ENCODE data around the gene CTAGE1. TPM values are rescaled to one million over a fixed set of nuclear protein-coding genes. Genes with fewer than 3 reads are reported as not detected.
A peak's percentile ranks its signal among the peaks of the same experiment; 100 is the strongest.

CTAGE1 gene
- 0.01 and 0.03 TPM in 2 replicates for polyA plus RNA-seq (2011; rRNA removed)
- not detected in 2 replicates for polyA plus RNA-seq (2012; cell fraction: cytosol; rRNA removed)
- polyA plus RNA-seq (2012; cell fraction: nucleus; rRNA removed) = not detected in 2 replicates
- polyA plus RNA-seq (2017; fragmentation: RNase III; extraction: RNeasy Plus Mini Kit Qiagen cat#74134 plus additional on column Dnase treatment) = 0.03 TPM in 1 of 3 replicates, not detected in the others
- 0.05 TPM in 1 of 2 replicates, not detected in the other for polyA minus RNA-seq (2011; rRNA and poly(A)+ RNA removed)

DNA sequence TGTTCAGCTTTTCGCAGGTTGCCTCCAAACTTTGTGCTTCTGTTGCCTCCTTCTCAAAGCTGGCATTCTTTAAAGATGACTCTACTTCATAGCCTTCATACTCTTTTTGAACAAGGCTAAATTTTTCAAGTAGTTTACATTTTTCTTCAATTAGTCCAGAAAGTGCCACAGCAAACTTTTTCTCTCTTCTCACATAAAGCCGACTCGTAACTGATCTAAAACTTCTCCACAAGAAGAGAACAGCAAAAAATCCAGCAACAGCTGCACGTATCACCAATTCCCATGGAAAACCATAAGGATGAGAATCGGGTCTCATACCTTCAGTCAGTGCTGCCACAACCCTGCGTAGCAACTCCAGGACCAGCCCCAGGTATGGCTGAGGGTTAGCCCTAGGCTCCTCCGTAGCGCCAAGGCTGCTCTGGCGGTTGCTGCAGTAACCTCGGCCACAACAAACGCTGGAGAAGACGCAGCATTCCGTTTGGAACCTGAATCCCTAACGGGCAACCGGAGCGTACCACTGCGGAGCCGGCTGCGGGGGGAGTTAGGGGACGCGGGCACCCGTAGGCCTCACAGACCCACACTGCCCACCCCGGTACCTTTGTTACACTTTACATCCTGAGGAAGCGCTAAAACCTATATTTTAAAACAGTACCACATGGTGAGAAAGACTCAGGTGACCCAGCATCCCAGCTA is at the start of gene CTAGE1:
CTAGE1 (minus strand) TSS at position 420 of the 693 bp plus-strand sequence; CDS start at position 316, 104 bp downstream.
- ChIA-PET CTCF (no interaction called here), POLR2A (no interaction called here)
- Histone ChIP-seq H3K4me3 (no peak within 1 kb of the TSS), H3K4me2 (no peak within 1 kb of the TSS), H3K9me3 (no peaks in the 10 kb centered on the region), H3K27ac (no peak within 1 kb of the TSS), H3K4me1 (no peaks in the 10 kb centered on the region)
- FAIRE-seq (no peak), DNase-seq (ENCODE audit: low read depth in 1 of 2, low spot score in 1 of 2) (no peak), ATAC-seq (no peak)
- 92% methylated on average over 18 of the region's 24 CpGs for WGBS (ENCODE audit: missing lambda C conversion rate)
- TF ChIP-seq KDM1A (IDR thresholded peaks at IDR 0.05; ENCODE audit: low read depth) = no peak
- no peak for TF ChIP-seq CBX8 (IDR thresholded peaks at IDR 0.05)
- no peak for TF ChIP-seq SREBF2 (IDR thresholded peaks at IDR 0.05)
- TF ChIP-seq, protein P1, sequence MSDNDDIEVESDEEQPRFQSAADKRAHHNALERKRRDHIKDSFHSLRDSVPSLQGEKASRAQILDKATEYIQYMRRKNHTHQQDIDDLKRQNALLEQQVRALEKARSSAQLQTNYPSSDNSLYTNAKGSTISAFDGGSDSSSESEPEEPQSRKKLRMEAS (IDR thresholded peaks at IDR 0.05) = no peak

DNA sequence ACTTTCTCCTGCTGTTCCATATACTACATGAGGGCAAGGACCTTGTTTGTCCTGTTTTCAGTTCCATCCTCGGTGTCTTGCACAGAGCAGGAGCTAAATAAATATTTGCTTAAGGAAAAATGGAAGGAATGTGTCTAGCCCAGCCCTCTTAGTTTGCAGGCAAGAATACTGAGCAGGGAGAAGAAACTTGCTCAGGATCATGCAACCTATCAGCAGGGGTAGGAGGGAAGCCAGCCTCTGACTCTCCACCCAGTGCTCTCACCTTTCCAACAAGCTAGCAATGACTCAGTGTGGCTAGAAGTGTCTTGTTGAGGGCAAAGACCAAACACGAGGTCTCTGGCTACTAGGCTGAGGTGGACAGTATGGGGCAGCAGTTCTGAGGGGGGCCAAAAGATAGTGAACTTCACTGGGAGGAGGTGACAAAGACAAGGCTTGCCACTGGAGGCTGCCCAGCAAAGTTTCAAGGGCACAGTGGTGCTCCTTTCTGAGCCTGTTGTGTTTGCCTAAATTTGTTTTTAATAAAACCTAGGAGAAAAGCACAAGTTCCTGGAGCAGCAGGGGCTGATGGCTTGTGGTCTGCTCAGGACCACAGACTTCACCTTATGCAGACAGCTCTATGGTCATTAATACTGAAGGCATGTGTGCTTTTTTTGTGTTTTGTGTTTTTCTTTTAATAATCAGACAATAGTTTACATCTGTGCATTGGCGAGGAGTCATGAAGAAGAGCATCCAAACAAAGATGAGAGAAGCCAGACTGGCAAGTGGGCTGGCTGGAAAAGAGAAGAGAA is 49.1 kb upstream of the CTAGE1 start:
- CTCF ChIA-PET = no interaction called here
- peaks cover 9% of the 10 kb centered on the region for H3K9me3 ChIP-seq
- 30% methylated on average over 3 of the region's 3 CpGs for WGBS (ENCODE audit: missing lambda C conversion rate)
- POLR2A ChIA-PET = interaction anchor here (0.5 to 1.2 kb wide), 4 partner anchors 94 to 297 kb away, joined by 4 to 5 read pairs (median 4); partner anchors contain the start of gene GATA6
- peaks cover 56% of the 10 kb centered on the region for H3K4me1 ChIP-seq
- peak; percentile 24 to 93 for DNase-seq (ENCODE audit: low read depth in 1 of 2, low spot score in 1 of 2)
- ATAC-seq = peak; percentile 88 to 91
- peak overlapping the region; percentile 96 for H3K4me2 ChIP-seq
- no peak for FAIRE-seq
- peak overlapping the region; percentile 32; the same call in 2 of the 3 replicates for H3K4me3 ChIP-seq
- peak overlapping the region; percentile 94 for H3K27ac ChIP-seq
- TF ChIP-seq HOXB13 (CRISPR knock-in tag; IDR thresholded peaks at IDR 0.05; ENCODE audit: low read depth) (0 out of 2 replicates have a peak, but pooled peaks have one; percentile 28), EP300 (IDR thresholded peaks at IDR 0.05) (peak in 1 of 2 experiments; percentile 50; a peak in 2 of 5 replicates), PHF8 (IDR thresholded peaks at IDR 0.05; ENCODE audit: borderline replicate concordance, low read depth) (no peak), SREBF2 (IDR thresholded peaks at IDR 0.05) (no peak), POLR2A (IDR thresholded peaks at IDR 0.05; ENCODE audit: low read length) (no peak), ZFP36 (IDR thresholded peaks at IDR 0.05; ENCODE audit: borderline replicate concordance, partially characterized antibody) (no peak), GATA3 (IDR thresholded peaks at IDR 0.05; ENCODE audit: borderline replicate concordance) (peak; percentile 56; the same call in 1 of the 2 replicates), HOXB5 (CRISPR knock-in tag; IDR thresholded peaks at IDR 0.05) (no peak), TP53 (CRISPR knock-in tag; IDR thresholded peaks at IDR 0.05) (0 out of 2 replicates have a peak, but pooled peaks have one; percentile 62), ZNF302 (CRISPR knock-in tag; IDR thresholded peaks at IDR 0.05) (0 out of 2 replicates have a peak, but pooled peaks have one; percentile 29), RCOR1 (IDR thresholded peaks at IDR 0.05; ENCODE audit: low read depth, low read length) (no peak), HEYL (CRISPR knock-in tag; IDR thresholded peaks at IDR 0.05) (no peak), HOXA7 (CRISPR knock-in tag; IDR thresholded peaks at IDR 0.05) (no peak), ZSCAN20 (CRISPR knock-in tag; IDR thresholded peaks at IDR 0.05) (no peak), CEBPB (IDR thresholded peaks at IDR 0.05) (peak in 1 of 2 experiments; percentile 40; a peak in 2 of 4 replicates), HMGXB4 (CRISPR knock-in tag; IDR thresholded peaks at IDR 0.05; ENCODE audit: borderline replicate concordance) (no peak), FOSL2 (IDR thresholded peaks at IDR 0.05) (peak; percentile 14; the same call in 1 of the 2 replicates), FOSL2 (CRISPR knock-in tag; IDR thresholded peaks at IDR 0.05) (peak; percentile 73), NFE2L2 (conservative IDR thresholded peaks at IDR 0.05; ENCODE audit: low read length) (no peak), NPAS2 (CRISPR knock-in tag; IDR thresholded peaks at IDR 0.05; ENCODE audit: borderline replicate concordance) (no peak), CHD2 (IDR thresholded peaks at IDR 0.05; ENCODE audit: low read length, partially characterized antibody) (no peak), MYC (IDR thresholded peaks at IDR 0.05; ENCODE audit: borderline replicate concordance, low read length) (peak; percentile 51; the same call in 1 of the 2 replicates), EHF (CRISPR knock-in tag; IDR thresholded peaks at IDR 0.05) (0 out of 2 replicates have a peak, but pooled peaks have one; percentile 40), RAD21 (conservative IDR thresholded peaks at IDR 0.05 in 1 of 2, IDR thresholded peaks at IDR 0.05 in 1 of 2) (peak in 1 of 2 experiments; percentile 24; a peak in 3 of 5 replicates), JUN (IDR thresholded peaks at IDR 0.05) (peak in 1 of 2 experiments; percentile 28; a peak in 1 of 5 replicates), MAZ (IDR thresholded peaks at IDR 0.05; ENCODE audit: borderline replicate concordance, low read depth, low read length) (no peak), JUNB (IDR thresholded peaks at IDR 0.05) (peak; percentile 31; the same call in 1 of the 2 replicates)
- TF ChIP-seq, protein P1 (IDR thresholded peaks at IDR 0.05) = peak; percentile 91
- TF ChIP-seq, protein P2, sequence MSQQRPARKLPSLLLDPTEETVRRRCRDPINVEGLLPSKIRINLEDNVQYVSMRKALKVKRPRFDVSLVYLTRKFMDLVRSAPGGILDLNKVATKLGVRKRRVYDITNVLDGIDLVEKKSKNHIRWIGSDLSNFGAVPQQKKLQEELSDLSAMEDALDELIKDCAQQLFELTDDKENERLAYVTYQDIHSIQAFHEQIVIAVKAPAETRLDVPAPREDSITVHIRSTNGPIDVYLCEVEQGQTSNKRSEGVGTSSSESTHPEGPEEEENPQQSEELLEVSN (IDR thresholded peaks at IDR 0.05; ENCODE audit: borderline replicate concordance, low read depth) = peak; percentile 63; the same call in 1 of the 2 replicates
- TF ChIP-seq, protein P3, sequence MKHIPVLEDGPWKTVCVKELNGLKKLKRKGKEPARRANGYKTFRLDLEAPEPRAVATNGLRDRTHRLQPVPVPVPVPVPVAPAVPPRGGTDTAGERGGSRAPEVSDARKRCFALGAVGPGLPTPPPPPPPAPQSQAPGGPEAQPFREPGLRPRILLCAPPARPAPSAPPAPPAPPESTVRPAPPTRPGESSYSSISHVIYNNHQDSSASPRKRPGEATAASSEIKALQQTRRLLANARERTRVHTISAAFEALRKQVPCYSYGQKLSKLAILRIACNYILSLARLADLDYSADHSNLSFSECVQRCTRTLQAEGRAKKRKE (CRISPR knock-in tag; IDR thresholded peaks at IDR 0.05; ENCODE audit: low read depth) = peak; percentile 62; the same call in 1 of the 2 replicates
